ENCODE results near the gene PSD4. TPM values are rescaled to one million over a fixed set of nuclear protein-coding genes. Genes with fewer than 3 reads are reported as not detected.

Gene PSD4
- total RNA-seq, 4 donors from 2014 or later, result 53.8 to 102 (median 88.0) TPM

DNA sequence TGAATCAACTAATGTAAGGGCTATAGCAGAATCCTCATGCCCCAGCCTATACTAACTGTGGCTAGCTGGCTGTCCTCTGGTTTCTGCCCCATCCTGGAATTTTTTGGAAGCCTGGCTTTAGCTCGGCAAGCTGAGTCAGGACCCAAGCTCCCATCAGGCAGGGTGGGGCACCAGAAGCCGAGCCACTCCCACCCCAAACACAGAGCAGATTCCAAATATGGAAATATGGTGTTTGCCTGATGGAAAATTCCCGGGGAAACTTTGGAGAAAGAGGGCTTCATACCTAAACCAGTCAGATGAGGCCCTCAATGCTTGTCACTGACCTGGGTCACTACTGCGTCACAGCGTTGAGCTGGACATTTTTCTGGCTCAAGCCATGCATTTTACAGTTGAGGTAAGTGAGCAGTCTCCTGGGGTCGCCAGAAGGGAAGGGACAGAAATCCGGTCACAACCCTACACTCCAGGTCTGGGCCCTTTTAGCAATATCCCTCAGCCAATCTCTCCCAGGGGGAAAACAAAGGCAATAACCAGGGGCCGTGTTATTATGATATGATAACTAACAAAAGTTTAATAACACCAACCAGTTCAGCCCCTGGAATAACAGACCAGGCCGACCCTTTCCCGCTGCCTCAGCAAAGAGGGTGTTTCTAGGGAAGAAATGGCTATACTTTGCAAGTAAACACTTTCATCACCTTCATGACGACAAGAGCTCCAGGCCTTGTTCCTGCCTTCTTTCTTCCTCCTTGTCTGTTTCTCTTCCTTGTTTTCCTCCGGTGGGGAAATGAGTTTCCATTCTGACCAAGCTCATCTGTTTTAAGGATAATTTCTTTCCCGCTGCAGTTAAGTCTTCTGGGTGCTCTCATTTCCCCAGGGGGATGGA lies 37.7 kb downstream of the PSD4 start:
- Histone ChIP-seq H3K9me3 (no peaks in the 10 kb centered on the region), H3K36me3 (no peaks in the 10 kb centered on the region), H3K27me3 (no peaks in the 10 kb centered on the region), H3K4me1 (peaks cover 51% of the 10 kb centered on the region), H3K4me3 (peak overlapping the region; percentile 15), H3K27ac (peak overlapping the region; percentile 79)
- 32% methylated on average over 13 of the region's 13 CpGs for WGBS
- DNase-seq (ENCODE audit: low spot score in 2 of 2), result peak in 1 of 2 donors; percentile 76
- TF ChIP-seq POLR2A (IDR thresholded peaks at IDR 0.05), result no peak
- TF ChIP-seq, protein P1, sequence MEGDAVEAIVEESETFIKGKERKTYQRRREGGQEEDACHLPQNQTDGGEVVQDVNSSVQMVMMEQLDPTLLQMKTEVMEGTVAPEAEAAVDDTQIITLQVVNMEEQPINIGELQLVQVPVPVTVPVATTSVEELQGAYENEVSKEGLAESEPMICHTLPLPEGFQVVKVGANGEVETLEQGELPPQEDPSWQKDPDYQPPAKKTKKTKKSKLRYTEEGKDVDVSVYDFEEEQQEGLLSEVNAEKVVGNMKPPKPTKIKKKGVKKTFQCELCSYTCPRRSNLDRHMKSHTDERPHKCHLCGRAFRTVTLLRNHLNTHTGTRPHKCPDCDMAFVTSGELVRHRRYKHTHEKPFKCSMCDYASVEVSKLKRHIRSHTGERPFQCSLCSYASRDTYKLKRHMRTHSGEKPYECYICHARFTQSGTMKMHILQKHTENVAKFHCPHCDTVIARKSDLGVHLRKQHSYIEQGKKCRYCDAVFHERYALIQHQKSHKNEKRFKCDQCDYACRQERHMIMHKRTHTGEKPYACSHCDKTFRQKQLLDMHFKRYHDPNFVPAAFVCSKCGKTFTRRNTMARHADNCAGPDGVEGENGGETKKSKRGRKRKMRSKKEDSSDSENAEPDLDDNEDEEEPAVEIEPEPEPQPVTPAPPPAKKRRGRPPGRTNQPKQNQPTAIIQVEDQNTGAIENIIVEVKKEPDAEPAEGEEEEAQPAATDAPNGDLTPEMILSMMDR (IDR thresholded peaks at IDR 0.05), result no peak

DNA sequence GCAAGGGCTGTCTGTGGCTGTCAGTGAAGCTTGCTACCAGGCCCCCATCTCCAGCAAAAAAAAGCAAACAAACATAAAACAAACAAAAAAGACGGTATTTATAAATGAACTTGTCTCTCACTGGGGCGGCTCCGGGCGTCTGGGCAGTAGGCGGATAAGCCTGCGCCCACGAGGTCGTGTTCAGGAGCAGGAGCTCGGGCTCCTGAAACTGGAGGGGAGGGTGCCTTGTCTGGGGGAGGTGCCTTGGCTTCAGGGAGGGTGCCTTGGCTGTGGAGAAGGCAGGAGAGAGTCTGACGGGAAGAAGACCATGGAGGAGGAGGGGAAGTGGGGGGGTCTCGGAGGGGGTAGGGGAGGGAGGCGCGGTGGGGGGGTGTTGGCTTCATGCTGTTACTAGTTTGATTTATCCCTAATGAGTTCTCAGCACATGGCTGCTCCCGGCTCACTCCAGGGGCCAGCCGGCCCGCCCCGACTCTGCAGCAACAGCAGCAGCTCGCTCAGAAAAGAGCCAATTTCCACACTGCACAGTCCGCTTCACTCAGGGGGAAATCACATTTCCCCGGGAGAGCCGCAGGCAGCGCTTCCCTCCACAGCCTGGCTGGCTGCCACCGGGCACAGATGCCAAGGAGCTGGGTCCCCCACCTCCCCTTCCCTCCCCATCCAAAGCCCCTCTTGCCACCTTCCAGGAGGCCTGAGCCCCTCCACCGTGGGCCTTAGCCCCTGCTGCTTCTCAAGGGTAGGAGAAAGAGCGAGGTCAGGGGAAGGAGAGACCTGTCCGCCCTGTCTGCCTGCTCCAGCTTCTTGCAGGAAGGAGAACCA lies 38.7 kb downstream of the PSD4 start:
- 11% methylated on average over 22 of the region's 26 CpGs for WGBS
- DNase-seq (ENCODE audit: low spot score in 2 of 2), result peak in 1 of 2 donors; percentile 77
- no peaks in the 10 kb centered on the region for H3K9me3 ChIP-seq
- H3K4me3 ChIP-seq, result peak overlapping the region; percentile 15
- H3K27me3 ChIP-seq, result no peaks in the 10 kb centered on the region
- no peaks in the 10 kb centered on the region for H3K36me3 ChIP-seq
- H3K4me1 ChIP-seq, result peaks cover 57% of the 10 kb centered on the region
- H3K27ac ChIP-seq, result peak overlapping the region; percentile 79
- TF ChIP-seq POLR2AphosphoS5 (IDR thresholded peaks at IDR 0.05), result no peak
- TF ChIP-seq, protein P1 (IDR thresholded peaks at IDR 0.05), result no peak
- TF ChIP-seq EP300 (IDR thresholded peaks at IDR 0.05), result no peak
- no peak for TF ChIP-seq POLR2A (IDR thresholded peaks at IDR 0.05)

DNA sequence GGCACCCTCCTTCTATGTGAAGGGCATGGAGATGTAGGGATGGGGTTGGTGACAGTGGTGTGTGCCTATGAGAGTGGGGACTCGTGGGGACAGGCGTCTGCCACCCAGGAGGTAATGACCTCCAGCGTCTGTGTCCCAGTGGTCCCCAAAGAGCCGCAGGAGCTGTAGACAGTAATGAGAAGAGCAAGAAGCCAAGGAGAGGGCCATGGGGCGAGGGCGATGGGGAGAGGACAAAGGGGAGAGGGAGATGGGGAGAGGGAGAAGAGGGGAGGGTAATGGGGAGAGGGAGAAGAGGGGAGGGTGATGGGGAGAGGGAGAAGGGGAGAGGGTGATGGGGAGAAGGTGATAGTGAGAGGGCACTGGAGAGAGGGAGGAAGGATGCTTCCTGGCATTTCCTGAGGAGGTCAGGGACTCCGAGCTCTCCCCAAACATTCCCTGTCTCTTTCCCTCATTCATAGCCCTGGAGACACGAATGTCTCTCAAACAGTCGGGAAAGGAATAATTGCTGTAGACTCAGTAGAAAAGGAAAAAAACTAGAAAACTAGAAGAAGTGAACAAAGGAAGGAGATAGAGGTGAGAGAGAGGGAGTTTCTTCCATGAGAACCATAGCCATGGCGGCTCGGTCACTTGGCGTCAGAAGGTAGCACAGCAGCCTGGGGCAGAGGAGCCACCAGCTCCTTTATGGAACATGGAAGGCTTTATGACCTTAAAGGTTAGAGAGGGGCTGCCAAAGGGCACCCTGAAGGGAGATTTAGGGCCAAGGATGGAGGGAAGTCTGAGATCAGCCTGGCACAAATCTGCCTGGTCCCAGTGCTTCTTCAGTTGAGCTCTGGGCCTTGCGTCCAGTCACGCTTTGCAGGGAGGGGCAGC lies 39.5 kb downstream of the PSD4 start:
- Histone ChIP-seq H3K4me1 (peaks cover 66% of the 10 kb centered on the region), H3K27ac (peak overlapping the region; percentile 79), H3K4me3 (no peak overlapping the region), H3K9me3 (no peaks in the 10 kb centered on the region), H3K36me3 (no peaks in the 10 kb centered on the region), H3K27me3 (no peaks in the 10 kb centered on the region)
- peak in 1 of 2 donors; percentile 53 for DNase-seq (ENCODE audit: low spot score in 2 of 2)
- TF ChIP-seq, protein P1 (IDR thresholded peaks at IDR 0.05), result no peak
- TF ChIP-seq POLR2A (IDR thresholded peaks at IDR 0.05) (no peak), EP300 (IDR thresholded peaks at IDR 0.05) (no peak), POLR2AphosphoS5 (IDR thresholded peaks at IDR 0.05) (no peak)
- 87% methylated on average over 13 of the region's 14 CpGs for WGBS

DNA sequence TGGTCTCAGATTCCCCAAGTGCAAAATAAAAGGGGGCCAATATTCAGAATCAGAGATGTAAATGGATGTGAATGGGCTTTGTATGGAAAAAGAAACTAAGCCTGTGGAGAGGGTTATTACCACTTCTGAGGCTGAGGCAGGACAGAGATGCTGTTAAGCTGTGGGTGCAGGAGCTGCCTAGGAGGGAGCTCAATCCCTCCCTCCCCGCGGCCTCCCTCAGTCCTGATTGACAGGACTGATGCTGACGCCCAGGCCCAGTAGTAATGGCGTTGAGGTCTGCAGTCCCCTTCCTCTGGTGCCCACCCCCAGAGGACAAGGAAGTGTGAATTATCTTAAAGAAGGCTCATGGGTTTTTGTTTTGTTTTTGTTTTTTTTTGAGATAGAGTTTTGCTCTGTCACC lies 40.4 kb downstream of the PSD4 start:
- Histone ChIP-seq H3K27me3 (no peaks in the 10 kb centered on the region), H3K27ac (no peak overlapping the region), H3K36me3 (no peaks in the 10 kb centered on the region), H3K4me1 (peaks cover 69% of the 10 kb centered on the region), H3K4me3 (no peak overlapping the region), H3K9me3 (no peaks in the 10 kb centered on the region)
- WGBS, result 91% methylated on average over 4 of the region's 4 CpGs
- DNase-seq (ENCODE audit: low spot score in 2 of 2), result peak in 1 of 2 donors; percentile 40
- TF ChIP-seq EP300 (IDR thresholded peaks at IDR 0.05) (no peak), POLR2AphosphoS5 (IDR thresholded peaks at IDR 0.05) (no peak)
- TF ChIP-seq, protein P1 (IDR thresholded peaks at IDR 0.05), result no peak
